IPS DF 19.7 (cell line): Measurements from ENCODE around the gene DTHD1.

Experiments used
- DNase-seq: peaks from one replicate; pipeline ENCODE4 v3.0.0-alpha.2; 2013; ENCODE audit warnings: low read depth, low spot score

The DTHD1 gene

GRCh38 chr4:36281384-36282106 is at the start of gene DTHD1:
DTHD1 (plus strand) TSS chr4:36281616; CDS start chr4:36281759, 143 bp downstream.
- DNase-seq = no peak

GRCh38 chr4:36233567-36234266 is 47.7 kb upstream of the DTHD1 start:
- no peak for DNase-seq

GRCh38 chr4:36235306-36235705 is 46.1 kb upstream of the DTHD1 start:
- no peak for DNase-seq

- DNase-seq = no peak
These were observed 45.3 kb upstream of the DTHD1 start for GRCh38 chr4:36236159-36236558.

- DNase-seq = no peak
These were observed 43.8 kb upstream of the DTHD1 start for GRCh38 chr4:36237366-36238313.

GRCh38 chr4:36241771-36242170 is 39.6 kb upstream of the DTHD1 start:
- no peak for DNase-seq

GRCh38 chr4:36242629-36243354 is 38.6 kb upstream of the DTHD1 start:
- DNase-seq = no peak

GRCh38 chr4:36243355-36244256 is 37.8 kb upstream of the DTHD1 start:
- DNase-seq = no peak

GRCh38 chr4:36244257-36245082 is 36.9 kb upstream of the DTHD1 start, which contains the start of gene ARAP2:
ARAP2 (minus strand) TSS chr4:36244514; CDS start chr4:36229486, 15,028 bp downstream.
- DNase-seq = no peak

- no peak for DNase-seq
These were observed 31.8 kb upstream of the DTHD1 start for GRCh38 chr4:36249610-36250009.

- no peak for DNase-seq
These were observed 29.4 kb upstream of the DTHD1 start for GRCh38 chr4:36251983-36252382.

- no peak for DNase-seq
These were observed 27.0 kb upstream of the DTHD1 start for GRCh38 chr4:36254371-36254770.

- DNase-seq = no peak
These were observed 25.8 kb upstream of the DTHD1 start for GRCh38 chr4:36255577-36255976.

- no peak for DNase-seq
These were observed 25.0 kb upstream of the DTHD1 start for GRCh38 chr4:36256398-36256891.

- DNase-seq = no peak
These were observed 20.7 kb upstream of the DTHD1 start for GRCh38 chr4:36260731-36261130.

- no peak for DNase-seq
These were observed 17.1 kb upstream of the DTHD1 start for GRCh38 chr4:36264207-36264826.

GRCh38 chr4:36267486-36268268 is 13.7 kb upstream of the DTHD1 start:
- no peak for DNase-seq

- no peak for DNase-seq
These were observed 12.3 kb upstream of the DTHD1 start for GRCh38 chr4:36269101-36269500.
